Transverse colon (tissue), 4 donors: ENCODE data around the gene P2RY12. TPM values are rescaled to one million over a fixed set of nuclear protein-coding genes. Genes with fewer than 3 reads are reported as not detected.

ENCODE experiments used
- DNase-seq: peaks from one replicate; pipeline ENCODE4 v3.0.0-alpha.2; 2019
- H3K27ac ChIP-seq, 4 donors: fragments of 200-600 bp; sonication (generic); 2 replicates each; pipeline ENCODE4 v1.5.1; 2016 to 2018; ENCODE audit warnings: inconsistent platforms in 4 of 4
- H3K27me3 ChIP-seq: fragments of 200-600 bp; sonication (generic); 2 replicates; pipeline ENCODE4 v1.5.1; 2017; ENCODE audit warnings: inconsistent platforms
- H3K36me3 ChIP-seq, 4 donors: fragments of 200-600 bp; sonication (generic); 2 replicates each; pipeline ENCODE4 v1.5.1; 2017 to 2019; ENCODE audit warnings: inconsistent platforms in 4 of 4
- H3K4me1 ChIP-seq, 4 donors: fragments of 200-600 bp; sonication (generic); 2 replicates each; pipeline ENCODE4 v1.5.1; 2017 to 2020; ENCODE audit warnings: inconsistent platforms in 4 of 4
- H3K4me3 ChIP-seq, 4 donors: fragments of 200-600 bp; sonication (generic); 1 replicate in 1 of 4; 2 replicates in 3 of 4; pipeline versions ENCODE4 v1.5.1 to v1.6.1; 2017 to 2019; ENCODE audit warnings: inconsistent platforms in 4 of 4
- H3K9me3 ChIP-seq, 2 donors: fragments of 200-600 bp; sonication (generic); 2 replicates each; pipeline ENCODE4 v1.5.1; 2017 to 2019; ENCODE audit warnings: inconsistent platforms in 2 of 2
- EP300 ChIP-seq: sonication (generic); formaldehyde crosslinking; IDR thresholded peaks from one replicate; pipeline ENCODE4 v1.6.1; 2017; ENCODE audit warnings: antibody characterized with exemption, low read depth
- POLR2A ChIP-seq: fragments of 450-650 bp; IDR thresholded peaks from one replicate; pipeline ENCODE4 v1.6.1; 2016; ENCODE audit warnings: antibody characterized with exemption, mild to moderate bottlenecking, moderate library complexity
- POLR2AphosphoS5 ChIP-seq, 3 donors: sonication (generic); formaldehyde crosslinking; IDR thresholded peaks; one replicate each; pipeline ENCODE4 v1.6.1; 2016; ENCODE audit warnings: antibody characterized with exemption in 3 of 3
- WGBS, 2 donors: methylation state at CpG; one replicate each; pipeline ENCODE4 v1.1.5; 2018; ENCODE audit warnings: low coverage in 1 of 2; 5-methylcytosine and 5-hydroxymethylcytosine counted together
- in situ Hi-C, 4 donors: fragments of 200-750 bp; cut with MboI; loops; one replicate each; pipeline versions ENCODE4 v1.15.0 to v1.15.1; 2017; ENCODE audit warnings: low sequenced_read_pairs in 3 of 4, low pct_ligation_motif_present in 1 of 4, low pct_unique_long_range_greater_than_20kb in 1 of 4
- intact Hi-C: fragments of 100-400 bp; cut with DNase I; formaldehyde crosslinking; loops from one replicate; pipeline ENCODE4 v1.15.1; 2023; ENCODE audit warnings: low total_unique reads
- total RNA-seq, 4 donors: library from RNA; depleted of rRNA; stranded (reverse); fragments of >200 nt; gene quantifications; one replicate each; pipeline ENCODE4 v1.1.0, GENCODE V29; 2016
- TF ChIP-seq, protein P1 (sequence below), 5 experiments: fragments of 200-600 bp in 3 of 5; fragments of 450-650 bp in 2 of 5; sonication (generic) in 3 of 5; IDR thresholded peaks; 1 replicate in 2 of 5; 2 replicates in 3 of 5; pipeline ENCODE4 v1.5.1; 2016 to 2017; ENCODE audit warnings: antibody characterized with exemption in 5 of 5, inconsistent platforms in 3 of 5, mild to moderate bottlenecking in 2 of 5, moderate library complexity in 1 of 5

Gene P2RY12
- total RNA-seq, 4 donors from 2014 or later = 1.1 to 1.4 TPM; not detected in 2

DNA sequence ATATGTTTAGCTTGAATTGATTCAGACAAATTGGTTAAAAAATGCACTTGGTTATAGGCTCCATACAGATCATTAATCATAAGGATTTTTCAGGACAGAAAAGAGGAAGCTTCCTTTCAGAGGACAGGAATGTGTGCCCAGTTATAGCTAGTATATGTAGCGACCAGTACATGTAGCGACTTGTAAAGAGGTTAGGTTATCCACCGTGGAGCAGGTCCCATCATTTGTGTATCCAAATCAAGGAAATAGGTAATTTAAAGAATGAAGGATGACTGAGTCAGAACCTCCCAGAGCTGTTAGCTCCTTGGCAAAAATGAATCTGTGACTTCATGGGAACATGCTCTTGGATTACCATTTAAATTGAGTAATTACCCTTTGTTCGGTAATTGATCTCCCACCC, 15.8 kb upstream of the P2RY12 start:
- H3K36me3 ChIP-seq = no peaks in the 10 kb centered on the region
- 85 to 93% methylated on average over 3 to 4 of the region's 4 CpGs for WGBS, 2 donors
- no peaks in the 10 kb centered on the region for H3K9me3 ChIP-seq
- no peak overlapping the region for H3K27ac ChIP-seq
- no peak overlapping the region for H3K4me3 ChIP-seq
- intact Hi-C loops (no loop called here), in situ Hi-C loops (no loop called here)
- TF ChIP-seq EP300 = no peak
- no peak for TF ChIP-seq POLR2A
- TF ChIP-seq POLR2AphosphoS5 (IDR thresholded peaks at IDR 0.05) = no peak
- TF ChIP-seq, protein P1, sequence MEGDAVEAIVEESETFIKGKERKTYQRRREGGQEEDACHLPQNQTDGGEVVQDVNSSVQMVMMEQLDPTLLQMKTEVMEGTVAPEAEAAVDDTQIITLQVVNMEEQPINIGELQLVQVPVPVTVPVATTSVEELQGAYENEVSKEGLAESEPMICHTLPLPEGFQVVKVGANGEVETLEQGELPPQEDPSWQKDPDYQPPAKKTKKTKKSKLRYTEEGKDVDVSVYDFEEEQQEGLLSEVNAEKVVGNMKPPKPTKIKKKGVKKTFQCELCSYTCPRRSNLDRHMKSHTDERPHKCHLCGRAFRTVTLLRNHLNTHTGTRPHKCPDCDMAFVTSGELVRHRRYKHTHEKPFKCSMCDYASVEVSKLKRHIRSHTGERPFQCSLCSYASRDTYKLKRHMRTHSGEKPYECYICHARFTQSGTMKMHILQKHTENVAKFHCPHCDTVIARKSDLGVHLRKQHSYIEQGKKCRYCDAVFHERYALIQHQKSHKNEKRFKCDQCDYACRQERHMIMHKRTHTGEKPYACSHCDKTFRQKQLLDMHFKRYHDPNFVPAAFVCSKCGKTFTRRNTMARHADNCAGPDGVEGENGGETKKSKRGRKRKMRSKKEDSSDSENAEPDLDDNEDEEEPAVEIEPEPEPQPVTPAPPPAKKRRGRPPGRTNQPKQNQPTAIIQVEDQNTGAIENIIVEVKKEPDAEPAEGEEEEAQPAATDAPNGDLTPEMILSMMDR (IDR thresholded peaks at IDR 0.05) = no peak
- H3K27me3 ChIP-seq = no peaks in the 10 kb centered on the region
- no peak for DNase-seq
- H3K4me1 ChIP-seq = no peaks in the 10 kb centered on the region

DNA sequence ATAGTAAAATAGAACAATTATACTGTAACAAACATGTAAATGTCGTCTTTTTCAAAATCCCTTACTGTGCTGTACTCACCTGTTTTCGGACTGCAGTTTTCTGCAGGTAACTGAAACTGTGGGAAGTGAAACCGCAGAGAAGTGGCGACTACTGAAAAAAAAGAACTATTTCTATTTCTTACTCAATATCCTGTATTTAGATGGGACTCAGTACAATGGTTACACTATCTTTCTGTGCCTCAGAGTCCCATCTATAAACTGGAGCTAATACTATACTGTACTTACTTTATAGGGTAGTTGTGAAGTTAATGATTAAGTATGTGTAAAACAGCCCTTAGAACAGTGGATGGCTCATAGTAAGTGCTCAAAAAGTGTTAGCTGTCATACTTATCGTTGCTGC, 14.3 kb upstream of the P2RY12 start:
- no peak for DNase-seq
- H3K4me3 ChIP-seq = no peak overlapping the region
- in situ Hi-C loops (no loop called here), intact Hi-C loops (no loop called here)
- no peaks in the 10 kb centered on the region for H3K9me3 ChIP-seq
- WGBS, 2 donors = 63 to 70% methylated on average over 5 of the region's 5 CpGs
- no peak overlapping the region for H3K27ac ChIP-seq
- no peaks in the 10 kb centered on the region for H3K36me3 ChIP-seq
- no peaks in the 10 kb centered on the region for H3K27me3 ChIP-seq
- TF ChIP-seq, protein P1 (IDR thresholded peaks at IDR 0.05) = no peak
- TF ChIP-seq POLR2AphosphoS5 (IDR thresholded peaks at IDR 0.05) (no peak), EP300 (no peak), POLR2A (no peak)
- H3K4me1 ChIP-seq = no peaks in the 10 kb centered on the region

DNA sequence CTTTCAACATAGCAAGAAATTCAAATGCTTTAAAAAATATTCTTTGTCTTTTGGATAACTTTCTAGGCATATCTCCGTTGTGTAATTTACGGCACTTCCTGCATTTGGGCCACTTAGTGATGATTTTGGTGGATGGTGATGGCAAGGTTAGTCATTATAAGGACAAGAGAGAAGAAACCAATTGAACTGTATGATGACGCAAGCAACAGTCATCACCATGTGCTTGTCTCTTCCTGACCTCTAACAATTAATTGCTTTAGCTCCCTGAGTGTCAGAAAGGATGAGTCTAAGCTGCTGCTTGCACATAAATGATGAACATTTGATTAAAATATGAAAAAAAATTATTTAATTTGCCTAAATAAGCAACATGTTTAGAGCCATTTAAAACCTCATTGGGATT, 11.3 kb upstream of the P2RY12 start:
- intact Hi-C loops (no loop called here), in situ Hi-C loops (no loop called here)
- Histone ChIP-seq H3K36me3 (no peaks in the 10 kb centered on the region), H3K27ac (no peak overlapping the region), H3K9me3 (no peaks in the 10 kb centered on the region), H3K4me1 (no peaks in the 10 kb centered on the region), H3K27me3 (no peaks in the 10 kb centered on the region), H3K4me3 (no peak overlapping the region)
- 91% methylated on average over 3 of the region's 3 CpGs; no CpG with 5 or more reads in 1 of the 2 donors for WGBS, 2 donors
- no peak for DNase-seq
- TF ChIP-seq POLR2A (no peak), POLR2AphosphoS5 (IDR thresholded peaks at IDR 0.05) (no peak), EP300 (no peak)
- TF ChIP-seq, protein P1 (IDR thresholded peaks at IDR 0.05) = no peak

DNA sequence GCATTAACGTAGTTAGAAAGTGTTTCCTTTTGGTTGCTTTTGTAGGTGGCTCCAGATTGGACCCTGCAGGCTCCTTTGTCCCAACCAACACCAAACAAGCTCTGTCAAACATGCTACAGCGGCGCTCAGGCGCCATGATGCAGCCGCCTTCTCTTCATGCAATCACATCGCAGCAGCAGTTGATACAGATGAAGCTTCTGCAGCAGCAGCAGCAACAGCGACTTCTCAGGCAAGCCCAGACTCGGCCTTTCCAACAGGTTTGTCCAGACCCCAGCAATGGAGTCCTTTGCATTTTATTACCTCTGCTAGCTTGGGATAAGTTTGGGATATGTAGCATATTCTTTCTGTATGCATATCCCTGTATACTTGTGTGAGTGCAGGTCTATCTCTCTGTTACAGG, 10.1 kb upstream of the P2RY12 start:
- Histone ChIP-seq H3K27me3 (no peaks in the 10 kb centered on the region), H3K4me3 (no peak overlapping the region), H3K27ac (no peak overlapping the region), H3K9me3 (no peaks in the 10 kb centered on the region), H3K36me3 (no peaks in the 10 kb centered on the region), H3K4me1 (no peaks in the 10 kb centered on the region)
- intact Hi-C loops (no loop called here), in situ Hi-C loops (no loop called here)
- 67 to 90% methylated on average over 3 to 8 of the region's 8 CpGs for whole genome bisulfite sequencing, 2 donors
- TF ChIP-seq POLR2A = no peak
- TF ChIP-seq, protein P1 (IDR thresholded peaks at IDR 0.05) = no peak
- no peak for TF ChIP-seq EP300
- no peak for TF ChIP-seq POLR2AphosphoS5 (IDR thresholded peaks at IDR 0.05)
- DNase-seq = no peak
